K562 (cell line): ENCODE results near the gene SCARF1. TPM values are rescaled to one million over a fixed set of nuclear protein-coding genes. Genes with fewer than 3 reads are reported as not detected.

ENCODE experiments used
- ATAC-seq: fragments of 200-7000 bp; cut with Tn5 transposase; 3 replicates; pipeline ENCODE4 v1.9.1; 2020; ENCODE audit warnings: moderate library complexity
- BruUV-seq: library from RNA; stranded (reverse); fragments of 400-500 nt; replicated peaks from 2 replicates; lab custom pipeline; 2021; lab: Mats Ljungman, UMichigan
- CTCF ChIA-PET: fragments of 300-600 bp; formaldehyde crosslinking; extraction: SDS; loops from one replicate; lab custom pipeline; 2021; ENCODE audit warnings: low intra/inter-chr PET ratio; lab: Yijun Ruan, JAX
- POLR2A ChIA-PET: fragments of 300-600, 350-650 bp; sonication (Branson Sonifier 250); formaldehyde crosslinking; extraction: SDS; loops from one replicate; lab custom pipeline; 2021; ENCODE audit warnings: antibody characterized with exemption, inconsistent platforms; lab: Yijun Ruan, JAX
- DNase-seq, 4 experiments: peaks; one replicate each; pipeline versions ENCODE4 v3.0.0 to v3.0.0-alpha.2; 2011 to 2018; ENCODE audit warnings: low spot score in 3 of 4, mixed read lengths in 3 of 4; ENCODE audit errors: extremely low read depth in 1 of 4
- FAIRE-seq: peaks from 2 replicates; lab custom pipeline; 2011; peaks lifted over from hg19 to GRCh38; lab: Jason Lieb, UNC
- H2AFZ ChIP-seq: 2 replicates; pipeline ENCODE4 v1.6.0; 2011; ENCODE audit warnings: low read depth, low read length, control low read depth, inconsistent platforms
- H3K27ac ChIP-seq: fragments of 200-600 bp; 3 replicates; pipeline ENCODE4 v1.8.0; 2011; ENCODE audit warnings: low read depth, mild to moderate bottlenecking, control low read depth, inconsistent platforms, low read length, moderate library complexity, mixed read lengths; ENCODE audit errors: extremely low read depth
- H3K27me3 ChIP-seq, 2 experiments: fragments of 300-600 bp in 1 of 2; 2 replicates in 1 of 2; 3 replicates in 1 of 2; pipeline versions ENCODE4 v1.6.0 to v1.8.0; 2011; ENCODE audit warnings: inconsistent platforms in 2 of 2, low read length in 2 of 2, mild to moderate bottlenecking in 1 of 2, mixed read lengths in 1 of 2, moderate library complexity in 1 of 2; ENCODE audit not compliant: control insufficient read depth in 2 of 2, insufficient read depth in 2 of 2
- H3K36me3 ChIP-seq: fragments of 300-600 bp; 3 replicates; pipeline ENCODE4 v1.8.0; 2011; ENCODE audit warnings: mild to moderate bottlenecking, low read length, inconsistent platforms; ENCODE audit not compliant: control insufficient read depth, insufficient read depth
- H3K4me1 ChIP-seq, 2 experiments: fragments of 200-600 bp in 1 of 2; replicated peaks in 1 of 2; 2 replicates in 1 of 2; 3 replicates in 1 of 2; pipeline versions ENCODE4 v1.5.1 to v1.8.0; 2011; ENCODE audit warnings: inconsistent platforms in 2 of 2, low read length in 2 of 2, mild to moderate bottlenecking in 1 of 2, mixed read lengths in 1 of 2, moderate library complexity in 1 of 2; ENCODE audit not compliant: control insufficient read depth in 2 of 2, insufficient read depth in 2 of 2
- H3K4me2 ChIP-seq: 2 replicates; pipeline ENCODE4 v1.6.1; 2011; ENCODE audit warnings: low read length, control low read depth, inconsistent platforms, mixed read lengths; ENCODE audit not compliant: insufficient read depth
- H3K4me3 ChIP-seq: fragments of 200-600 bp; sonication (generic), shearing (Covaris generic); 2 replicates; pipeline ENCODE4 v1.5.1; 2016; ENCODE audit warnings: control low read depth, inconsistent platforms
- H3K79me2 ChIP-seq: fragments of 200-600 bp; 3 replicates; pipeline ENCODE4 v1.8.0; 2011; ENCODE audit warnings: low read length, inconsistent platforms; ENCODE audit not compliant: control insufficient read depth, insufficient read depth
- H3K9ac ChIP-seq, 2 experiments: 2 replicates each; pipeline versions ENCODE4 v1.6.0 to v1.6.1; 2011; ENCODE audit warnings: low read depth in 2 of 2, low read length in 2 of 2, control low read depth in 1 of 2, inconsistent platforms in 1 of 2, mild to moderate bottlenecking in 1 of 2, mixed read lengths in 1 of 2; ENCODE audit not compliant: insufficient read depth in 1 of 2
- H3K9me1 ChIP-seq: one replicate; pipeline ENCODE4 v1.6.0; 2011; ENCODE audit warnings: inconsistent platforms, mild to moderate bottlenecking, low read length, moderate library complexity; ENCODE audit not compliant: control insufficient read depth, insufficient read depth
- H3K9me3 ChIP-seq: replicated peaks from 2 replicates; pipeline ENCODE4 v1.5.1; 2011; ENCODE audit warnings: low read depth, low read length, inconsistent platforms; ENCODE audit not compliant: control insufficient read depth, insufficient read depth
- H4K20me1 ChIP-seq: replicated peaks from 2 replicates; pipeline ENCODE4 v1.6.1; 2011; ENCODE audit warnings: low read length, inconsistent platforms, mixed read lengths; ENCODE audit not compliant: control insufficient read depth, insufficient read depth
- BCOR ChIP-seq: fragments of 450-650 bp; IDR thresholded peaks from 2 replicates; pipeline ENCODE4 v1.6.1; 2016
- EP300 ChIP-seq: IDR thresholded peaks from 2 replicates; pipeline ENCODE4 v1.6.1; 2012; ENCODE audit warnings: low read length, improper control_type of control experiment
- LARP7 ChIP-seq: fragments of 450-650 bp; IDR thresholded peaks from 2 replicates; pipeline ENCODE4 v1.6.1; 2016
- LCOR ChIP-seq: sonication (generic); formaldehyde crosslinking; IDR thresholded peaks from 2 replicates; pipeline ENCODE4 v1.8.0; 2022; ENCODE audit warnings: mild to moderate bottlenecking, missing genetic modification reagents
- MYC ChIP-seq, 2 experiments: fragments of 250-450 bp in 1 of 2; sonication (Bioruptor Pico) in 1 of 2; IDR thresholded peaks; 2 replicates each; pipeline versions ENCODE4 v1.5.1 to v1.6.1; 2012 to 2021; ENCODE audit warnings: low read depth in 2 of 2, borderline replicate concordance in 1 of 2, improper control_type of control experiment in 1 of 2, low read length in 1 of 2, mild to moderate bottlenecking in 1 of 2, moderate library complexity in 1 of 2
- RFX5 ChIP-seq: IDR thresholded peaks from 2 replicates; pipeline ENCODE4 v1.6.1; 2011; ENCODE audit warnings: low read depth, mild to moderate bottlenecking, improper control_type of control experiment, low read length
- STAT5B ChIP-seq: fragments of 250-450 bp; sonication (Bioruptor Pico); IDR thresholded peaks from 2 replicates; pipeline ENCODE4 v1.8.0; 2021; ENCODE audit warnings: mild to moderate bottlenecking, inconsistent platforms
- TAF15 ChIP-seq: fragments of 200-400 bp; formaldehyde crosslinking; IDR thresholded peaks from 2 replicates; pipeline ENCODE4 v1.6.1; 2017; ENCODE audit warnings: mild to moderate bottlenecking, low read depth, low read length, moderate library complexity
- TARDBP ChIP-seq: fragments of 450-650 bp; IDR thresholded peaks from 2 replicates; pipeline ENCODE4 v1.6.1; 2016
- YY1 ChIP-seq, 3 experiments: IDR thresholded peaks; 2 replicates each; pipeline ENCODE4 v1.6.1; 2011; ENCODE audit warnings: low read length in 2 of 3, mild to moderate bottlenecking in 2 of 3, moderate library complexity in 2 of 3, borderline replicate concordance in 1 of 3, control low read depth in 1 of 3, low read depth in 1 of 3; ENCODE audit not compliant: insufficient read depth in 3 of 3, insufficient replicate concordance in 2 of 3, control insufficient read depth in 1 of 3, insufficient read length in 1 of 3; ENCODE audit errors: extremely low read depth in 1 of 3
- ZKSCAN3 ChIP-seq: fragments of 250-450 bp; sonication (Bioruptor Pico); IDR thresholded peaks from 2 replicates; pipeline ENCODE4 v1.4.0; 2020
- ZNF121 ChIP-seq: sonication (generic); formaldehyde crosslinking; conservative IDR thresholded peaks from 2 replicates; pipeline ENCODE4 v1.8.0; 2022; ENCODE audit warnings: missing genetic modification reagents
- ZNF175 ChIP-seq: fragments of 200-800 bp; sonication (Bioruptor generic); IDR thresholded peaks from 2 replicates; pipeline ENCODE4 v1.6.1; 2016; ENCODE audit warnings: low read depth, mild to moderate bottlenecking, missing genetic modification characterization, missing compliant biosample characterization
- ZNF717 ChIP-seq: fragments of 250-450 bp; sonication (Bioruptor Pico); IDR thresholded peaks from 2 replicates; pipeline ENCODE4 v1.5.0; 2021
- ZNF79 ChIP-seq: fragments of 250-450 bp; sonication (Bioruptor Pico); IDR thresholded peaks from 2 replicates; pipeline ENCODE4 v1.4.0; 2020; ENCODE audit warnings: low read depth, mild to moderate bottlenecking, moderate library complexity
- WGBS: fragments of 100-300 bp; shearing (Covaris generic); methylation state at CpG from one replicate; pipeline ENCODE4 v1.1.6; 2016; ENCODE audit warnings: low coverage, mixed read lengths; ENCODE audit not compliant: insufficient coverage; ENCODE audit errors: missing lambda C conversion rate; 5-methylcytosine and 5-hydroxymethylcytosine counted together
- in situ Hi-C: fragments of 300-500 bp; cut with MboI; formaldehyde crosslinking; loops from 4 replicates; pipeline ENCODE4 v1.15.0; 2018; ENCODE audit warnings: inconsistent platforms, mixed read lengths
- intact Hi-C: fragments of 100-400 bp; cut with micrococcal nuclease; formaldehyde crosslinking; loops from 2 replicates; pipeline ENCODE4 v1.14.2; 2022
- polyA plus RNA-seq, 8 experiments: library from polyadenylated mRNA; depleted of rRNA in 4 of 8; stranded (reverse) in 5 of 8; unstranded in 3 of 8; fragments of >200 nt; fragmentation: Nextera tagmentation in 2 of 8; fragmentation: Illumina TruSeq in 1 of 8; extraction: Ambion mirVana in 2 of 8; extraction: Trizol in 1 of 8; gene quantifications; 2 replicates each; pipeline versions ENCODE4 v1.2.1 to v1.2.3, GENCODE V29; 2011 to 2014; ENCODE audit warnings: inconsistent platforms in 1 of 8, missing spikeins in 1 of 8
- total RNA-seq, 7 experiments: library from RNA; depleted of rRNA in 6 of 7; stranded (reverse); fragments of >200 nt in 6 of 7; fragmentation: Illumina TruSeq in 2 of 7; extraction: Trizol in 2 of 7; gene quantifications; 2 replicates each; pipeline versions ENCODE4 v1.2.1 to v1.2.3, GENCODE V29; 2011 to 2021; ENCODE audit warnings: low replicate concordance in 1 of 7
- TF ChIP-seq, protein P1 (sequence below): sonication (generic); formaldehyde crosslinking; IDR thresholded peaks from 2 replicates; pipeline ENCODE4 v1.8.1; 2023; ENCODE audit warnings: missing genetic modification reagents, mild to moderate bottlenecking, borderline replicate concordance
- TF ChIP-seq, protein P2 (sequence below): conservative IDR thresholded peaks from 2 replicates; pipeline ENCODE4 v1.6.1; 2011; ENCODE audit warnings: low read depth, mild to moderate bottlenecking, low read length; ENCODE audit not compliant: control insufficient read depth

SCARF1 gene
- total and polyA plus RNA-seq, 9 of the 15 experiments (the other 6 are each of a cell fraction or from before 2014, with no cell fraction given): 0.04 to 2.1 (median 0.63) TPM

DNA sequence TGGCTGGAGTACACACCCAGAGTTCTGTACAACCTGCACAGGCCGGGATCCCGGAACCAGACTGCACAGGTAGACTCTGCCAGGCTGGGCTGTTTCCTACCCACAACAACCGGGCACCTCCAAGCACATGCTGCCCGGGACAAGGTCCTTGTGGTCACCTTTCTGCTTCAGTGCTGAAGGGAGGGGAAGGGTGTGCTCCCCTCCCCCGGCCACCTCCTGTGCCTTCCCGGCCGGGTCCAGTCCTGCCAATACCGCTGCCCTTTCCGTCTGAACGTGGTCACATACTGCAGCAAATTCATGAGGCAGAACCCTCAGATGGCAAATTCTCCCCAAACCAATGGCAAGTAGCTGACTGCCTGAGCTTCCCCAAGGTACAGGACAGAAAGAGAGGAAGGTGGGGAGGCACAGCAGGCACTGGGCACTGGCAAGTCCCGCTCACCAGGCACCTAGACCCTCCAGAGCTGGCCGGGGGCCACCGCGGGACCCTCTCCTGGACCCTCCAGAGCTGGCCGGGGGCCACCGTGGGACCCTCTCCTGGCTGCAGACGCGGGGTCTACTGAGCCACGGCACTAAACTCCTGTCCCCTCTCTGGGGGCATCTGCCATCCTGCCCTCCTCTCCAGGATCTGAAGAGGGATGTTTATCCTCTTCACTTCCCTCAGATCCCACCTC is 39.7 kb downstream of the SCARF1 start:
- CTCF ChIA-PET: no interaction called here
- H3K79me2 ChIP-seq: no peaks in the 10 kb centered on the region
- no peak overlapping the region for H3K9ac ChIP-seq
- POLR2A ChIA-PET: no interaction called here
- ATAC-seq (no peak), DNase-seq (no peak), FAIRE-seq (no peak)
- TF ChIP-seq STAT5B (CRISPR knock-in tag): no peak
- no peak for TF ChIP-seq ZNF79 (CRISPR knock-in tag)
- TF ChIP-seq ZKSCAN3 (CRISPR knock-in tag): no peak
- no peak for TF ChIP-seq MYC (IDR thresholded peaks at IDR 0.05; ENCODE audit: low read depth, low read length)
- no peak for TF ChIP-seq MYC (CRISPR knock-in tag; IDR thresholded peaks at IDR 0.05; ENCODE audit: borderline replicate concordance, low read depth)
- no peak for TF ChIP-seq ZNF121 (CRISPR knock-in tag)
- TF ChIP-seq ZNF717 (CRISPR knock-in tag): no peak
- TF ChIP-seq TARDBP: no peak
- no peak for TF ChIP-seq ZNF175 (CRISPR knock-in tag)
- TF ChIP-seq TAF15: no peak
- TF ChIP-seq, protein P1, sequence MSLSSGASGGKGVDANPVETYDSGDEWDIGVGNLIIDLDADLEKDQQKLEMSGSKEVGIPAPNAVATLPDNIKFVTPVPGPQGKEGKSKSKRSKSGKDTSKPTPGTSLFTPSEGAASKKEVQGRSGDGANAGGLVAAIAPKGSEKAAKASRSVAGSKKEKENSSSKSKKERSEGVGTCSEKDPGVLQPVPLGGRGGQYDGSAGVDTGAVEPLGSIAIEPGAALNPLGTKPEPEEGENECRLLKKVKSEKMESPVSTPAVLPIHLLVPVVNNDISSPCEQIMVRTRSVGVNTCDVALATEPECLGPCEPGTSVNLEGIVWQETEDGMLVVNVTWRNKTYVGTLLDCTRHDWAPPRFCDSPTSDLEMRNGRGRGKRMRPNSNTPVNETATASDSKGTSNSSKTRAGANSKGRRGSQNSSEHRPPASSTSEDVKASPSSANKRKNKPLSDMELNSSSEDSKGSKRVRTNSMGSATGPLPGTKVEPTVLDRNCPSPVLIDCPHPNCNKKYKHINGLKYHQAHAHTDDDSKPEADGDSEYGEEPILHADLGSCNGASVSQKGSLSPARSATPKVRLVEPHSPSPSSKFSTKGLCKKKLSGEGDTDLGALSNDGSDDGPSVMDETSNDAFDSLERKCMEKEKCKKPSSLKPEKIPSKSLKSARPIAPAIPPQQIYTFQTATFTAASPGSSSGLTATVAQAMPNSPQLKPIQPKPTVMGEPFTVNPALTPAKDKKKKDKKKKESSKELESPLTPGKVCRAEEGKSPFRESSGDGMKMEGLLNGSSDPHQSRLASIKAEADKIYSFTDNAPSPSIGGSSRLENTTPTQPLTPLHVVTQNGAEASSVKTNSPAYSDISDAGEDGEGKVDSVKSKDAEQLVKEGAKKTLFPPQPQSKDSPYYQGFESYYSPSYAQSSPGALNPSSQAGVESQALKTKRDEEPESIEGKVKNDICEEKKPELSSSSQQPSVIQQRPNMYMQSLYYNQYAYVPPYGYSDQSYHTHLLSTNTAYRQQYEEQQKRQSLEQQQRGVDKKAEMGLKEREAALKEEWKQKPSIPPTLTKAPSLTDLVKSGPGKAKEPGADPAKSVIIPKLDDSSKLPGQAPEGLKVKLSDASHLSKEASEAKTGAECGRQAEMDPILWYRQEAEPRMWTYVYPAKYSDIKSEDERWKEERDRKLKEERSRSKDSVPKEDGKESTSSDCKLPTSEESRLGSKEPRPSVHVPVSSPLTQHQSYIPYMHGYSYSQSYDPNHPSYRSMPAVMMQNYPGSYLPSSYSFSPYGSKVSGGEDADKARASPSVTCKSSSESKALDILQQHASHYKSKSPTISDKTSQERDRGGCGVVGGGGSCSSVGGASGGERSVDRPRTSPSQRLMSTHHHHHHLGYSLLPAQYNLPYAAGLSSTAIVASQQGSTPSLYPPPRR (CRISPR knock-in tag): no peak
- no peak for TF ChIP-seq LCOR
- TF ChIP-seq LARP7: no peak
- no peak for TF ChIP-seq YY1 (IDR thresholded peaks at IDR 0.05; ENCODE audit: borderline replicate concordance in 1 of 3, control insufficient read depth in 1 of 3, extremely low read depth in 1 of 3, insufficient read depth in 3 of 3, insufficient read length in 1 of 3, insufficient replicate concordance in 2 of 3, low read depth in 1 of 3, low read length in 2 of 3)
- TF ChIP-seq, protein P2, sequence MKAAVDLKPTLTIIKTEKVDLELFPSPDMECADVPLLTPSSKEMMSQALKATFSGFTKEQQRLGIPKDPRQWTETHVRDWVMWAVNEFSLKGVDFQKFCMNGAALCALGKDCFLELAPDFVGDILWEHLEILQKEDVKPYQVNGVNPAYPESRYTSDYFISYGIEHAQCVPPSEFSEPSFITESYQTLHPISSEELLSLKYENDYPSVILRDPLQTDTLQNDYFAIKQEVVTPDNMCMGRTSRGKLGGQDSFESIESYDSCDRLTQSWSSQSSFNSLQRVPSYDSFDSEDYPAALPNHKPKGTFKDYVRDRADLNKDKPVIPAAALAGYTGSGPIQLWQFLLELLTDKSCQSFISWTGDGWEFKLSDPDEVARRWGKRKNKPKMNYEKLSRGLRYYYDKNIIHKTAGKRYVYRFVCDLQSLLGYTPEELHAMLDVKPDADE: no peak
- no peak for TF ChIP-seq EP300
- TF ChIP-seq RFX5: no peak
- no peak for TF ChIP-seq BCOR
- H3K4me2 ChIP-seq: no peak overlapping the region
- no TSS peak for BruUV-seq
- no peaks in the 10 kb centered on the region for H4K20me1 ChIP-seq
- H3K9me3 ChIP-seq: peaks cover 5% of the 10 kb centered on the region; the same call in 1 of the 2 replicates
- no peak overlapping the region for H3K4me3 ChIP-seq
- H3K9me1 ChIP-seq: no peaks in the 10 kb centered on the region
- in situ Hi-C loops: no loop called here
- no peaks in the 10 kb centered on the region for H3K27me3 ChIP-seq
- no peaks in the 10 kb centered on the region for H3K36me3 ChIP-seq
- H3K4me1 ChIP-seq: peaks cover 0 to 12% of the 10 kb centered on the region in 2 experiments; a peak in 2 of 5 replicates
- no peak overlapping the region for H2AFZ ChIP-seq
- 63% methylated on average over 13 of the region's 19 CpGs for WGBS
- H3K27ac ChIP-seq: no peak overlapping the region
- intact Hi-C loops: no loop called here
